Measurements from ENCODE around the gene CTSZ.
"Not testable (repeated sequence)": the region's sequence is repeated elsewhere in the genome, so short reads cannot be mapped to it uniquely, and the experiment has no call there.

Gene CTSZ

DNA sequence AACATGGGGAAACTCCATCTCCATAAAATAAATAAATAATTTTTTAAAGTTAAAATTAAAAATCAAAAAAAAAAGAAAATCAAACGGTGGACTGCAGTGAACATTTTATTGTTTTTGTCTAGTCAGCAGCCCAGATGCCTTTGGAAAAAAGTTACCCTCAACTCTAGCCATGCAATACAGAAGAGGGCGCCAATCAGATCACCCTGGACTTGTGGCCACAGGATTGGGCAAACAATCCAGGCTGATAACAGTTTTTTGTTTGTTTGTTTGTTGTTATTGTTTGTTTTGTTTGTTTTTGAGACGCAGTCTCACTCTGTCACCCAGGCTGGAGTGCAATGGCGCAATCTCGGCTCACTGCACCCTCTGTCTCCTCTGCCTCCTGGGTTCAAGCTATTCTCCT is 56.5 kb downstream of the CTSZ start:
- in situ Hi-C loops (cut with HindIII; ENCODE audit: low sequenced_read_pairs) = no loop called here
- H3K4me3 ChIP-seq (ENCODE audit: low read depth, low read length) = no peak overlapping the region
- no peak for DNase-seq (ENCODE audit: low read depth)
- TF ChIP-seq, protein P1, sequence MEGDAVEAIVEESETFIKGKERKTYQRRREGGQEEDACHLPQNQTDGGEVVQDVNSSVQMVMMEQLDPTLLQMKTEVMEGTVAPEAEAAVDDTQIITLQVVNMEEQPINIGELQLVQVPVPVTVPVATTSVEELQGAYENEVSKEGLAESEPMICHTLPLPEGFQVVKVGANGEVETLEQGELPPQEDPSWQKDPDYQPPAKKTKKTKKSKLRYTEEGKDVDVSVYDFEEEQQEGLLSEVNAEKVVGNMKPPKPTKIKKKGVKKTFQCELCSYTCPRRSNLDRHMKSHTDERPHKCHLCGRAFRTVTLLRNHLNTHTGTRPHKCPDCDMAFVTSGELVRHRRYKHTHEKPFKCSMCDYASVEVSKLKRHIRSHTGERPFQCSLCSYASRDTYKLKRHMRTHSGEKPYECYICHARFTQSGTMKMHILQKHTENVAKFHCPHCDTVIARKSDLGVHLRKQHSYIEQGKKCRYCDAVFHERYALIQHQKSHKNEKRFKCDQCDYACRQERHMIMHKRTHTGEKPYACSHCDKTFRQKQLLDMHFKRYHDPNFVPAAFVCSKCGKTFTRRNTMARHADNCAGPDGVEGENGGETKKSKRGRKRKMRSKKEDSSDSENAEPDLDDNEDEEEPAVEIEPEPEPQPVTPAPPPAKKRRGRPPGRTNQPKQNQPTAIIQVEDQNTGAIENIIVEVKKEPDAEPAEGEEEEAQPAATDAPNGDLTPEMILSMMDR (IDR thresholded peaks at IDR 0.05; ENCODE audit: low read depth, low read length, missing control alignments) = no peak

DNA sequence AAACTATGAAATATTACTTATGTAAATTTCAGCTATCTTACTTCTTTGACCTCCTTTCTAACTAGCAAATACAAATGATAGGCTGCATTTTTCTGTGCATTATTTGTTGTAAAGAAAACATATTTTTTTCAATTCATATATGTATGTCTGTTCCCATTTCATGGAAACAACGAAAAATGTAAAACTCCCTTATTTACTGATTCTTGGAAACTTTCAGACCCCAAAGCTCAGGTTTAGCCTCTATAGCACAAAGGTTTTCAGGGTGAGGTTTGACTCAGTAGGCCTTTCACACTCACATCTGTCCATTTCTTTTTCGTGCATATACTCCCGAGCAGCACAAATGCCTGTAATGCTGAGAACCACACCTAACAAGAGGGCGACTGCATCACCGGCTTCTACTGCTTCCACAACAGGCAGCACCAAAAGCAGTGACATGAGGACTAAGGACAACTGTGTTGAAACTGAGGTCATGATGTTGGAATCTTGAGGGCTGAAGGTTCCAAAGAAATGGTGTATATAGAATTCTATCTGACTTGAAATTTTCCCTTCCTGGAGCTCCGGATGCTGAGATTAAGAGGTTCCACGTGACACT is 59.2 kb downstream of the CTSZ start:
- H3K4me3 ChIP-seq (ENCODE audit: low read depth, low read length); DNase-seq (ENCODE audit: low read depth); in situ Hi-C loops (cut with HindIII; ENCODE audit: low sequenced_read_pairs): not testable (repeated sequence)

DNA sequence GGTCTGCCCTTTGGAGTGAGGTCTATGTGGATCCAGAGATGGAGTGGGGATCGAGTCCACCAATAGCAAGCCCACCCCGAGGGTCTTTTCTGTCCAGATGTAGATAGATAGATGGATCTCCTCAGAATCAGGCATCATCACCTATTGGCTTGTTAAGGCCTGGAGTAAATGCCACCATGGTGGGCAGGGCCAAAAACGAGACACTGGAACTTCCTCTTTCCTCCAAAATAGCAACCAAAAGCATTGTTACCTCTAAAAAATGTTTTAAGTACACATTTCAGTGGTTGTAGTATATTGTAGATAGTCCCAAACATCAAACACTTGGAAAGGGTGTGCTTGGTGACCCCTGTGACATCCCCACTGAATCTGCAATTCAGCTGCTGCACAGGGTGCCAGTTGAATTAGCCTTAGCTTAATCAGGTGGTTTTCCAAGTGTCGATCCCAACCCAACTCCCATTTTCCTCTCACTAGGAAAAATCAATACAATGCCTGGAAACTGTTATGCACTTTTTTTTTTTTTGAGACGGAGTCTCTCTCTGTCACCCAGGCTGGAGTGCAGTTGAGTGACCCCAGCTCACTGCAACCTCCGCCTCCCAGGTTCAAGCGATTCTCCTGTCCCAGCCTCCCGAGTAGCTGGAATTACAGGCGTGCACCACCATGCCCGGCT is 61.0 kb downstream of the CTSZ start:
- no peak overlapping the region for H3K4me3 ChIP-seq (ENCODE audit: low read depth, low read length)
- in situ Hi-C loops (cut with HindIII; ENCODE audit: low sequenced_read_pairs) = no loop called here
- TF ChIP-seq, protein P1 (IDR thresholded peaks at IDR 0.05; ENCODE audit: low read depth, low read length, missing control alignments) = no peak
- no peak for DNase-seq (ENCODE audit: low read depth)
